ENCODE data around the gene MMP28.
A peak's percentile ranks its signal among the peaks of the same experiment; 100 is the strongest.

Gene MMP28

GRCh38 chr17:35795007-35795870 is at the start of gene MMP28:
MMP28 (minus strand) TSS chr17:35795641; CDS start chr17:35795377, 264 bp downstream.
- DNase-seq: no peak

GRCh38 chr17:35844547-35844946 is 49.1 kb upstream of the MMP28 start:
- no peak for DNase-seq

- DNase-seq: no peak
Observed at GRCh38 chr17:35843698-35844097, 48.3 kb upstream of the MMP28 start.

GRCh38 chr17:35842239-35842638 is 46.8 kb upstream of the MMP28 start:
- DNase-seq: no peak

GRCh38 chr17:35841505-35841904 is 46.1 kb upstream of the MMP28 start:
- no peak for DNase-seq

GRCh38 chr17:35841101-35841500 is 45.7 kb upstream of the MMP28 start:
- no peak for DNase-seq

- no peak for DNase-seq
Observed at GRCh38 chr17:35825206-35825605, 29.8 kb upstream of the MMP28 start.

- no peak for DNase-seq
Observed at GRCh38 chr17:35821308-35821707, 25.9 kb upstream of the MMP28 start.

GRCh38 chr17:35819455-35819854 is 24.0 kb upstream of the MMP28 start:
- DNase-seq: no peak

- no peak for DNase-seq
Observed at GRCh38 chr17:35817196-35817595, 21.8 kb upstream of the MMP28 start.

- DNase-seq: no peak
Observed at GRCh38 chr17:35816723-35817122, 21.3 kb upstream of the MMP28 start.

- DNase-seq: no peak
Observed at GRCh38 chr17:35812456-35812855, 17.0 kb upstream of the MMP28 start.

- no peak for DNase-seq
Observed at GRCh38 chr17:35811759-35812158, 16.3 kb upstream of the MMP28 start.

GRCh38 chr17:35809855-35810461 is 14.5 kb upstream of the MMP28 start:
- no peak for DNase-seq

GRCh38 chr17:35808962-35809854 is 13.8 kb upstream of the MMP28 start, which contains the start of gene TAF15:
TAF15 (plus strand) TSS chr17:35809484; CDS start chr17:35809570, 86 bp downstream.
- peak; percentile 94 for DNase-seq

GRCh38 chr17:35808240-35808961 is 13.0 kb upstream of the MMP28 start:
- DNase-seq: no peak

- no peak for DNase-seq
Observed at GRCh38 chr17:35807371-35808144, 12.1 kb upstream of the MMP28 start.

- DNase-seq: peak; percentile 28
Observed at GRCh38 chr17:35804658-35805192, 9.3 kb upstream of the MMP28 start.

GRCh38 chr17:35801583-35802224 is 6.3 kb upstream of the MMP28 start:
- DNase-seq: no peak

- no peak for DNase-seq
Observed at GRCh38 chr17:35799942-35800341, 4.5 kb upstream of the MMP28 start.

GRCh38 chr17:35797918-35798317 is 2.5 kb upstream of the MMP28 start:
- no peak for DNase-seq
